OCI-LY7 (cell line): ENCODE results near the gene TMEM218.

Experiments used
- EZH2phosphoT487 ChIP-seq: fragments of 200-600 bp; sonication (generic); IDR thresholded peaks from 2 replicates; pipeline ENCODE4 v1.6.1; 2018; ENCODE audit warnings: low read depth, borderline replicate concordance, mild to moderate bottlenecking, mixed run types, antibody characterized with exemption, low read length, moderate library complexity, mixed read lengths
- TF ChIP-seq, protein P1 (sequence below): fragments of 200-600 bp; sonication (generic); conservative IDR thresholded peaks from 2 replicates; pipeline ENCODE4 v1.5.1; 2014; ENCODE audit warnings: mild to moderate bottlenecking, antibody characterized with exemption, low read length, moderate library complexity, mixed read lengths

DNA sequence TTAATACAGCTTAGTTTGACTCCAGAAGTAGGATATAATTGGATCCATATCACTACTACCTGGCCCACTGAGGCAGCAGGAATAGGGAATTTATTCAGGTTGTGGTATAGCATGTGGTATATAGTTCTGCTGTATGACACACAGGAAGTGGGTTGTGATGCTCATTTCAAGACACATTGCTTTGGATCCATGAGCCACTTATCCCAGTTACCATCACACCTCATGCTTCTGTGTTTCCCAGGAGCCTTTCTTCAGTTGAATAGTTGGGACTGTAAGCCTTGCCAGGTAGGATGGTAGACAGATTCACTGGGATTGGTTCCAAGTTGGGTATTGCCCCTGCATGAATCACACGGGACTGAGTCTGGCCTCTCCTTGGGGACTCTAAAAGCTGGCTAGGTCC lies 58.3 kb downstream of the TMEM218 start:
- TF ChIP-seq, protein P1, sequence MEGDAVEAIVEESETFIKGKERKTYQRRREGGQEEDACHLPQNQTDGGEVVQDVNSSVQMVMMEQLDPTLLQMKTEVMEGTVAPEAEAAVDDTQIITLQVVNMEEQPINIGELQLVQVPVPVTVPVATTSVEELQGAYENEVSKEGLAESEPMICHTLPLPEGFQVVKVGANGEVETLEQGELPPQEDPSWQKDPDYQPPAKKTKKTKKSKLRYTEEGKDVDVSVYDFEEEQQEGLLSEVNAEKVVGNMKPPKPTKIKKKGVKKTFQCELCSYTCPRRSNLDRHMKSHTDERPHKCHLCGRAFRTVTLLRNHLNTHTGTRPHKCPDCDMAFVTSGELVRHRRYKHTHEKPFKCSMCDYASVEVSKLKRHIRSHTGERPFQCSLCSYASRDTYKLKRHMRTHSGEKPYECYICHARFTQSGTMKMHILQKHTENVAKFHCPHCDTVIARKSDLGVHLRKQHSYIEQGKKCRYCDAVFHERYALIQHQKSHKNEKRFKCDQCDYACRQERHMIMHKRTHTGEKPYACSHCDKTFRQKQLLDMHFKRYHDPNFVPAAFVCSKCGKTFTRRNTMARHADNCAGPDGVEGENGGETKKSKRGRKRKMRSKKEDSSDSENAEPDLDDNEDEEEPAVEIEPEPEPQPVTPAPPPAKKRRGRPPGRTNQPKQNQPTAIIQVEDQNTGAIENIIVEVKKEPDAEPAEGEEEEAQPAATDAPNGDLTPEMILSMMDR, result no peak
- TF ChIP-seq EZH2phosphoT487, result no peak
